GM21367 (cell line): ENCODE data around the gene HPD.
"Not testable (repeated sequence)": the region's sequence is repeated elsewhere in the genome, so short reads cannot be mapped to it uniquely, and the experiment has no call there.

Source experiments
- ATAC-seq: cut with Tn5 transposase; IDR thresholded peaks from one replicate; pipeline ENCODE4 v1.9.1; 2021; ENCODE audit not compliant: unreplicated experiment

Gene HPD

GRCh38 chr12:121866331-121866730, 7.7 kb upstream of the HPD start:
- no peak for ATAC-seq

GRCh38 chr12:121861636-121862254, 3.1 kb upstream of the HPD start:
- no peak for ATAC-seq

- not testable (repeated sequence) for ATAC-seq
Observed at GRCh38 chr12:121860699-121861098, 2.0 kb upstream of the HPD start.

GRCh38 chr12:121860257-121860656, 1.6 kb upstream of the HPD start:
- ATAC-seq: no peak

GRCh38 chr12:121858318-121858661, 369 bp downstream of the HPD start:
- no peak for ATAC-seq

- ATAC-seq: no peak
Observed at GRCh38 chr12:121857322-121858246, 1.1 kb downstream of the HPD start.

GRCh38 chr12:121852392-121852791, 6.3 kb downstream of the HPD start:
- ATAC-seq: not testable (repeated sequence)

GRCh38 chr12:121849665-121850064, 9.0 kb downstream of the HPD start:
- no peak for ATAC-seq

- no peak for ATAC-seq
Observed at GRCh38 chr12:121849211-121849610, 9.4 kb downstream of the HPD start.

- ATAC-seq: no peak
Observed at GRCh38 chr12:121845701-121846100, 13.0 kb downstream of the HPD start.

GRCh38 chr12:121843236-121843982, 15.2 kb downstream of the HPD start:
- no peak for ATAC-seq

GRCh38 chr12:121839993-121840761, 18.5 kb downstream of the HPD start:
- no peak for ATAC-seq

GRCh38 chr12:121839106-121839992, 19.3 kb downstream of the HPD start:
- peak; percentile 94 for ATAC-seq

- ATAC-seq: no peak
Observed at GRCh38 chr12:121838126-121838525, 20.5 kb downstream of the HPD start.

- no peak for ATAC-seq
Observed at GRCh38 chr12:121837680-121838079, 21.0 kb downstream of the HPD start.

- no peak for ATAC-seq
Observed at GRCh38 chr12:121831571-121832245, 27.0 kb downstream of the HPD start.

- ATAC-seq: no peak
Observed at GRCh38 chr12:121830588-121831265, 27.9 kb downstream of the HPD start.

- no peak for ATAC-seq
Observed at GRCh38 chr12:121830134-121830533, 28.5 kb downstream of the HPD start.
